Raji (cell line): Measurements from ENCODE around the gene UBE2V1.

ENCODE experiments used
- POLR2A ChIP-seq: IDR thresholded peaks from 2 replicates; pipeline ENCODE4 v1.6.1; 2011; ENCODE audit warnings: low read depth, low read length, control low read depth; ENCODE audit not compliant: insufficient read depth

The UBE2V1 gene

GRCh38 chr20:50092436-50092835 lies 20.5 kb downstream of the UBE2V1 start:
- no peak for TF ChIP-seq POLR2A

- TF ChIP-seq POLR2A = no peak
Measured at GRCh38 chr20:50089787-50090177, 23.2 kb downstream of the UBE2V1 start.

- no peak for TF ChIP-seq POLR2A
Measured at GRCh38 chr20:50089140-50089786, 23.7 kb downstream of the UBE2V1 start.

- no peak for TF ChIP-seq POLR2A
Measured at GRCh38 chr20:50088022-50088421, 24.9 kb downstream of the UBE2V1 start.

- no peak for TF ChIP-seq POLR2A
Measured at GRCh38 chr20:50085481-50086365, 27.2 kb downstream of the UBE2V1 start.

GRCh38 chr20:50085146-50085480 lies 27.8 kb downstream of the UBE2V1 start:
- TF ChIP-seq POLR2A = no peak

- TF ChIP-seq POLR2A = no peak
Measured at GRCh38 chr20:50083034-50083433, 29.9 kb downstream of the UBE2V1 start.

- TF ChIP-seq POLR2A = no peak
Measured at GRCh38 chr20:50077818-50078601, 34.9 kb downstream of the UBE2V1 start.

- no peak for TF ChIP-seq POLR2A
Measured at GRCh38 chr20:50073500-50073899, 39.5 kb downstream of the UBE2V1 start.

GRCh38 chr20:50071039-50071888 lies 41.7 kb downstream of the UBE2V1 start:
- no peak for TF ChIP-seq POLR2A

GRCh38 chr20:50070361-50070760 lies 42.6 kb downstream of the UBE2V1 start:
- TF ChIP-seq POLR2A = no peak

GRCh38 chr20:50068041-50068651 lies 44.8 kb downstream of the UBE2V1 start:
- no peak for TF ChIP-seq POLR2A

GRCh38 chr20:50067461-50067860 lies 45.5 kb downstream of the UBE2V1 start:
- no peak for TF ChIP-seq POLR2A

- no peak for TF ChIP-seq POLR2A
Measured at GRCh38 chr20:50067018-50067417, 45.9 kb downstream of the UBE2V1 start.
